ENCODE data around the gene ATG9A. TPM values are rescaled to one million over a fixed set of nuclear protein-coding genes. Genes with fewer than 3 reads are reported as not detected.

Gene ATG9A, protein sequence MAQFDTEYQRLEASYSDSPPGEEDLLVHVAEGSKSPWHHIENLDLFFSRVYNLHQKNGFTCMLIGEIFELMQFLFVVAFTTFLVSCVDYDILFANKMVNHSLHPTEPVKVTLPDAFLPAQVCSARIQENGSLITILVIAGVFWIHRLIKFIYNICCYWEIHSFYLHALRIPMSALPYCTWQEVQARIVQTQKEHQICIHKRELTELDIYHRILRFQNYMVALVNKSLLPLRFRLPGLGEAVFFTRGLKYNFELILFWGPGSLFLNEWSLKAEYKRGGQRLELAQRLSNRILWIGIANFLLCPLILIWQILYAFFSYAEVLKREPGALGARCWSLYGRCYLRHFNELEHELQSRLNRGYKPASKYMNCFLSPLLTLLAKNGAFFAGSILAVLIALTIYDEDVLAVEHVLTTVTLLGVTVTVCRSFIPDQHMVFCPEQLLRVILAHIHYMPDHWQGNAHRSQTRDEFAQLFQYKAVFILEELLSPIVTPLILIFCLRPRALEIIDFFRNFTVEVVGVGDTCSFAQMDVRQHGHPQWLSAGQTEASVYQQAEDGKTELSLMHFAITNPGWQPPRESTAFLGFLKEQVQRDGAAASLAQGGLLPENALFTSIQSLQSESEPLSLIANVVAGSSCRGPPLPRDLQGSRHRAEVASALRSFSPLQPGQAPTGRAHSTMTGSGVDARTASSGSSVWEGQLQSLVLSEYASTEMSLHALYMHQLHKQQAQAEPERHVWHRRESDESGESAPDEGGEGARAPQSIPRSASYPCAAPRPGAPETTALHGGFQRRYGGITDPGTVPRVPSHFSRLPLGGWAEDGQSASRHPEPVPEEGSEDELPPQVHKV
- 39.1 and 67.8 TPM in 2 replicates for total RNA-seq

DNA sequence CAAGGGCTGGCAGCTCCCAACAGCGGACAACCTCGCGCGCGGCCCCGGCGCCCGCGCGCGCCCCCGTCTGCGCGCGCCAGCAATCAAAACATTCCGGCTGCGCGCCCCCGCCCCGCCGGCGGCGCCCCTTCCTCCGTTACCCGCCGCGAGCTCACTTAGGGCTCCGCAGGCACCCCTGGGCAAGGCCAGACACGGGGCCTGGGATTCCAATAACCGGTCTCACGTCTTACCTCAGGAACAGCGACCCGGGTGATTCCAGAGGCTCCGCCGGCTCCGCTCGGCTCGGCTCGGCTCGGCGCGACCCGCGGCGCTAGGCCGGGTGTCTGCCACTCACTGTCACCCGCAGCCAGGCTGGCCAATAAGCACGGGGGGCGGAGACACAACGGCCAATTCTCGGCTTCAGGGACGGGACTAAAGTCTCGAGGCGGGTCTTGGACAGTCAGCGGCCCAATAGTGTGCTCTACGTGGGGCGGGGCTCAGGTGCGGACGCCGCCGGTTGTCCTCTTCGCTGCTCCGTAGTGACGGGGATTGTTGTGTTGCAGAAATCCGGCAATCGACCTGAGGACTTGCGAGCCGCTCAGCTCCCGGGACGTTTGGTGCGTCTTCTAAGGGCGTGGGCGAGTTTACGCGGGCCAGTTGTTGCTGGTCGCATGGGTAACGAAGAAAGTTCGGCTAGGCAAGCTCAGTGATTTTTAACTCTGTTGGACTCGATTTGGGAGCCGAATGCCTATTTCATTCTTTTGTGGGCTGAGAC is at the start of gene ATG9A, which contains the start of gene ANKZF1:
TSS of gene ATG9A (minus strand) at position 332 of the 754 bp plus-strand sequence. CDS start 1,612 bp downstream, outside the sequence.
TSS of gene ANKZF1 (plus strand) at position 502 of the 754 bp plus-strand sequence. CDS start 452 bp downstream, outside the sequence.

DNA sequence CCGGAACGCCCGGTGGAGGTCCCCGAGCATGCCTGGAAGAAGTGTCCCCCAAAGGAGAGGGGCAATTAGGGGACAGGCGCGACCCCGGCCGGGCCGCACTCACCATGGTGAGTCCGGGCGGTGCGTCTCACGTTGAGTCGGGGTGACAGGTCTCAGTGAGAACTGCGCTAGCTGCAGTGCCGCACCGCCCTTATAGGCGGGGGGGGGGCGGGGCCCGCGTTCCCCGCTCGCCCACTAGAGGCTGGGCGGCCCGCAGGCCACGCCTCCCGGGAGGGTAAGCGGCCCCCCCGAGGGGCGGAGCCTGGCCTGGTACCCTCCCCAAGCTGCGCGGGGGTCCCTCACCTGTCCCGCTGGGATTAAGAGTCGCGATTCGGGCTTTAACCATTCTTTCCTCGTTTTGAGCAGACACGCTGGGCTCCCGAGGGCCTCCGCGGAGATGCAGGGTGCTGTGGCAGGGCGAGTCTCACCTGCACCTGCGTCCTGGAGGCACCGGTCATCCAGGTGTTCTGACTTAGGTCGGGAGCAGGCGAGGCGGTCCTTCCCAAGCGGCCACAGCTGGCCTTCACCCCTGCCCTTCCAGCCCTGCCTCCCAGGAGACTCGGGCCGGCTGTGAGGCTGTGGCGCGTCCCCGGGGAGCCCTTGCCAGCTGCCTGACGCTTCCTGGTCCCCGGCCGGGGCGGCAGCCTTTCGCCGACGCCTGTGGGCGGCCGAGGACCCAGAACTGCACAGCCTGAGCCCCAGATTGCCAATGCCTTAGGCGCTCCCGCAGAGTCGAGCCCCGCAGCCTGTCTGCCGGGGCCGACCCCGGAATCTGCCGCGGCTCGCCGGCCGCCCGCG is 24.5 kb upstream of the ATG9A start, which contains the start of gene TUBA4A:
TSS of gene TUBA4A (minus strand) at position 166 of the 837 bp plus-strand sequence. CDS start at position 106, 60 bp downstream.

DNA sequence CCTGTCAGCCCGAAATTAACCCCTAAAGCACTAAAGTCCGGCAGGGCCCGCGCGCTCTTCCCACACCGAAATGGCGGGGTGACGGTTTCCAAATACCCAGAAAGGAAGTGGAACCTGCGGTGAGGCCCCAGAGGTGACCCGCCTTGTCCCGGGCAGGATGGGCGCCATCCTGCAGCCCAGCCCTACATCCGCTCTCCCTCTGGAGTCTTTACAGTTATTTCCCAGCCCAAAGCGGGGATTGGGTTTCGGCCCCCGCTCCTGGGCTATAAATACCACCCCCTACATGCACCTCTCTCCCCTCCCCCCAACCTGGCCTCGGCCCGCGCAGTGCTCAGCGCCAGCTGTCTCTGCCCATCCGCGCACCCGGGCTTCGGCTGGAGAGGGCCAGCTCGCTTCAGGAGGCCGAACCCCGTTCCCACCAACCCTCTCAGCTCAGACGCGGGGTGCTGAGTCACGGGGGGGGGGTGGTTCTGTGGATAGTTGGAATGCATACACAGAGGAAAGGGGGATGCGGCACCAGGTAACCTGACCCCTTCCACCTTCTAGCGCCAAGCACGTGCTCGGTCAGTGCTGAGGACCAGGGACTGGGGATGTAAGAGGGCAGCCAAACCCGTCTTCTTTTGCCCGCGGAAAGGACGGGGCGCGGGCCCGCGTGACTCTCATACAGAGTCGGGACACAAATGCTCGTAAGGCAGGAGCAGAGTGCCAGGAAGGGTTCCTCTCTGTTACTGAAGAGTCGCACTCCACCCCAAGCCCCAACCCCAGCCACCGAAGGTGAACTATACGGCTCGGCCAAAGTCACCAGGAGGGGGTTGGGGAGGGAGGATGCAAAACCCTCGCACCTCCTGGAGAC is 23.7 kb upstream of the ATG9A start, which contains the start of gene TUBA4B:
TSS of gene TUBA4B (plus strand) at position 344 of the 853 bp plus-strand sequence. CDS start at position 509, 165 bp downstream.

DNA sequence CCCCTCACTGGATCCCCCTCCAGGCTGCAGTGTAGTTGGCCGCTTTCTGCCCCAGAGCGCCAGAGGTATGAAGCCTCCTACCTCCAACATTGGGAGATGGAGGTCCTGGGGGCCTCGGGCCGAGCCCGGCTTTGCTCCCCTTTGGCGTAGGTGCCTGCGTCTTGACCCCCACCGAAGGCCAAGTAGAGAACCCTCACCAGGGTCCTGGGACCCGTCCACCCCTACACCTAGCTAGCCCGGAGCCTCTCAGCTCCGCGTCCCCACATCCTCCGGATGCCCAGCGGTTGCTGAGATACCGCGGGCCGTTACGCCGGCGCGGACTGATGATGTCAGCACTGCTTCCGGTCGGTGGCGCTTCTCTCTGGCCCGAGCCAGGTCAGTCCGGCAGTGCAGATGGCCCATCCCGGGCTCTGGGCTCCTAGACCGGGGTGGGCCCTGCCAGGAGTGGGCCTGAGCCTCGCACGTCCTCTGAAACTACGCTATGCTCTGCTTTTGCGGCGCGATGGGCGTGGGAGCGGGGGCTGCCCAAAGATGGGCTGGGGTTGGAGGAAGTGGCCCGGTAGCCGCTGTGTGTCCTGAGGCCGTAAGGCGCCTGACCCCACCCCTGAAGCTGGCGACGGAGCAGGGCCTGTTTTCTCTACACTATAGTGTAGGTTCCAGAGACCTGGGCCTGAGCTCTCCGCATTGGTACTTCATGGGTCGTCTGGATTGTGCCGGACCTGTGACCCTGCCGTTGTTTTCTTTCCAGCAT is 15.9 kb upstream of the ATG9A start, which contains the start of the genes GLB1L and STK16:
TSS of gene GLB1L (minus strand) at position 297 of the 751 bp plus-strand sequence. CDS start 1,871 bp downstream, outside the sequence.
TSS of gene STK16 (plus strand) at position 332 of the 751 bp plus-strand sequence. CDS start 521 bp downstream, outside the sequence.

DNA sequence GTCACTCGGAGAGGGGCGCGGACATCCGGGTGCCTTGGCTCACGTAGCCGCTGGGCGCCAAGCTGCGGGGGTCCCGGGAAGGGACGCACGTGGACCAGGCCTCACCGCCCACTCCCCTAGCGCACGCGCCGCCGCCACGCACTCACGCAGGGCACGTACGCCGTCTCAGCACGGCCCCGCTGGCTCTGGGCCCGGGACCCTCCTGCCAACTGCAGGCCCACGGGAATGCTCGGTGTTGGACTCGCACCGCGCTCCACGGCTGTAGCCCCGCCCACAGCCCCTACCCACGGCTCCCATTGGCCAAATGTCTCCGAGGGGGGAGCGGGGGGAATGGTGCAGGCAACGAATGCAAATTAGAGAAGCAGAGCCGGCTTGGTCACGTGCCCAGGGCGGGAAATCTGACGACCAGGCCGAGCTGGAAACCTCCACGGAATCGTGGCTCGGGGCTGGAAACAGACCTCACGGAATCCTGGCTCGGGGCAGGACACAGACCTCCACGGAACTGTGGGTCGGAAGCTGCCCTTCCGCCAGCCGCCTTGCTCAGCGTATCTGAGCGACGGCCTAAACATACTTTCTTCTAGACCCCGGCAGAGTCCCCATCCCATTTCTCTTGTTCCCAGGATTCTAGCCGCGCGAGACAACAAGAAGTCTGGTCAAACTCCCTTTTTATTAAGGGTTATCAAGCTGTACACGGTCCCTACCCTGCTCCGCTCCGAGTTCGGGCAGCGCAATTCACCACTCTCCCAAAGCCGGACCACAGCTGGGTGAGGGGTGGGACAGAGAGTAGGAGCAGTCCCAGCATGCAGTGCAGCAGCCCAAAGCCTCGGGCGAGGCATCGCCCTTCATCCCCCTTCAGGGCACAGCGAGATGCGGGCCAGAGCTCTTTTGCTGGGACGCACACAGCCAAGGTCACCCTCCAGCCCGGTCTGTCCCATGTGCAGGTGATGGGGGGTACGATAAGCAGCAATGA is 10.4 kb downstream of the ATG9A start, which contains the start of gene ABCB6:
TSS of gene ABCB6 (minus strand) at position 227 of the 970 bp plus-strand sequence. CDS start 285 bp downstream, outside the sequence.

DNA sequence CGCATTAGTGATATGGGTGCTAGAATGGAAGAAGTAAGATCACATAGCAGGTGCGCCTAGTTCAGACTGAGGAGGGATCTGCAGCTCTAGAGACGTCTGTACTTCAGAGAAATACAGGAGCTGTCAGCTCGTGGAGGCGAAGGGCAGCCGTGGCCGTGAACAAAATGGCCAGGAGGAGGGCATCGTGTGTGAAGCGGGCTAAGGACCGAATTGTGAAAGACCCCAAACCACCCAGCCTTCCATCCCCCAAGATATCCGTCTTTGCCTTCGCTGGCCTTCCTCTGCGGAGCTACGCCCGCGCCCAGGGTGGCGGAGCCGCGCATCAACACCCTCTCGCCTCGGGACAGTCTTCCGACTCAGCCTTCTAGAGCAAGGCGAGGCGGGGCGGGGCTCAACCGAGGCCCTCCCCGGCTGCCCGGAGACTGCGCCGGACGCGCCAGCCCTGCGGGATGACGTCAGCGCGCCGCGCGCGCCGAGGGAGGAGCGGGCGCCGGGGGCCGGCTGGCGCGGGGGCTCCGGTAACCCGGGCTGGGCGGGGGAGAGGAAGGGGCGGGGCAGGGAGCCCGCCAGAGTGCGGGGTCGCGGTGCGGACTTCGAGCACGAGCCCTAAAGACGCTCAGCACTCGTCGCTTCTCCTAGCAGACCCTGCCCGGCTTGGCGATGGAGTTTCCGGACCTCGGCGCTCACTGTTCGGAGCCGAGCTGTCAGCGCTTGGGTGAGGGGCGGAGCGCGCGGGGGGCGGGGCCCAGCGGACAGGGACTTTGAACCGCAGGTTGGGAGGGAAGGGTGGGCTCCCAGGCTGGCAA is 22.9 kb downstream of the ATG9A start, which contains the start of gene ZFAND2B:
TSS of gene ZFAND2B (plus strand) at position 455 of the 806 bp plus-strand sequence. CDS start at position 661, 206 bp downstream.

DNA sequence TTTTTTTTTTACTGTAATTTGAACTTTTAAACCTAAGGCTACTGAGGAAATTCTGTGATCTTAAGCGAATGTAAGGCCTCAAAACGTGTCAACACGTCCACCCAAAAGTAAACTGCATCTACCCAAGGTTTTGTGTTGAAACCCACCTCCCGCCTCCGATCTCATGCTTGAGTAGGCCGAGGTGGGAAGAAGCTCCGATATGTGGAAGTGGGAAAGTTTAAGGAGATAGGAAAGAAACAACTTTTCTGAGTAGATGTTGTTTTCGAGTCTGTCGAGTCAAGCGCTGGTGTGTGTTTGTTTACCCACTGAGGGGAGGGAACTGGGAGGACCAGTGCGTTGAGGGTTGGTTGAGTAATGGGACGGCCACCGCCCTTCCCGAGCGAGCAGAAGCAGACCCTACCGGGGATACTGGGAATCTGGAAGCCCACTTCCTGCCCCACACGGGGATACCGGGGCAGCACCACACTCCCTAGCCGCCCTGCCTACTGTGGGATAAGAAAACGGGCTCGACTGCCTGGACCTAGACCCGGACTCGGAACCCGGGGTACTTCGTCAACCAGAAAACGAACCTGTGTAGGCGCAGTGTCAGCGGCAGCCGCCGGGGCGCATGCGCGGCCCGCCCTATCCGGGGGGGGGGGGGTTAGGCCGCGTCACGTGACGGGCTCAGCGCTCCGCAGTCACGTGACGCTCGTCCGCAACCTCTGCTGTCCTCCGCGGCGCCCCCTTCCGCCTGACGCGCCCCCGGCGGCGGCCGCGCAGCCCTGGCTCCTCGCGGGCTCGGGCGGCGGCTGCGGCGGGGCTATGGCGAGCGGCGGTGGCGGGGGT is 51.7 kb downstream of the ATG9A start, which contains the start of gene RETREG2:
TSS of gene RETREG2 (plus strand) at position 724 of the 825 bp plus-strand sequence. CDS start at position 802, 78 bp downstream.

DNA sequence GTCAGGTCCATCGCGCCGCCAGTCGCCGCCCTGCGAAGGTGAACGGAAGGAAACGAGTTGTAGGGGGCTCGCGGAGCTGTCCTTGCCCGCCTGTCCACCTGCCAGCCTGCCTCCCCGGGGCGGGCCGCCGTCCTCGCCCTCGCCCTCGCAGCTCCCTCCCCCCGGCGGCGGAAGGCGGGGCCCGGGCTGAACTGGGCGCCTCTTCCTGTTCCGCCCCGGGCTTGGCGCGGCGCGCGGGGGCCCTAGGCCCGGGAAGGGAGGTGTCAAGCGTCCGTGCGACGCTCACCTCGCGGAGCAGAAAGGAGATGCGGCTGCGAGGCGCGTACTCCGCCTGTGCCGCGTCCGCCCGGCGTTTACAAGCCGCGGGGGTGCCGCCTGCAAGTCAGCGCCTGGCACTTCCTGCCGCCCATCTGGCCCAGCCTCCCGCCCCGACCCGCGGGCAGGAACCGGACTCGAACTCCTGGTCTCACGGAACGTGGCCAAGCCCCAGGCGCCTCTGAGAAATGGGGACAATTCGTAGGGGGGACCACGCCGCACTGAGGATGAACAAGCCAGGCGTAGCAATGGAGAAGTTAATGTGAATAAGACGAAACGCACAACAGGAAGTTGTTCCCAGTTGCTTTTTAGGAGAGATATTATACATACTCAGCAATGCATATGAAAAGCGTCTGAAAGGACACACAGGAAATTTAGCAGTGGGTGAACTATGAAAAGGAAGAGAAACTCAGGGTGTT is 52.5 kb downstream of the ATG9A start, which contains the start of gene CNPPD1:
TSS of gene CNPPD1 (minus strand) at position 108 of the 734 bp plus-strand sequence. CDS start at position 11, 97 bp downstream.

DNA sequence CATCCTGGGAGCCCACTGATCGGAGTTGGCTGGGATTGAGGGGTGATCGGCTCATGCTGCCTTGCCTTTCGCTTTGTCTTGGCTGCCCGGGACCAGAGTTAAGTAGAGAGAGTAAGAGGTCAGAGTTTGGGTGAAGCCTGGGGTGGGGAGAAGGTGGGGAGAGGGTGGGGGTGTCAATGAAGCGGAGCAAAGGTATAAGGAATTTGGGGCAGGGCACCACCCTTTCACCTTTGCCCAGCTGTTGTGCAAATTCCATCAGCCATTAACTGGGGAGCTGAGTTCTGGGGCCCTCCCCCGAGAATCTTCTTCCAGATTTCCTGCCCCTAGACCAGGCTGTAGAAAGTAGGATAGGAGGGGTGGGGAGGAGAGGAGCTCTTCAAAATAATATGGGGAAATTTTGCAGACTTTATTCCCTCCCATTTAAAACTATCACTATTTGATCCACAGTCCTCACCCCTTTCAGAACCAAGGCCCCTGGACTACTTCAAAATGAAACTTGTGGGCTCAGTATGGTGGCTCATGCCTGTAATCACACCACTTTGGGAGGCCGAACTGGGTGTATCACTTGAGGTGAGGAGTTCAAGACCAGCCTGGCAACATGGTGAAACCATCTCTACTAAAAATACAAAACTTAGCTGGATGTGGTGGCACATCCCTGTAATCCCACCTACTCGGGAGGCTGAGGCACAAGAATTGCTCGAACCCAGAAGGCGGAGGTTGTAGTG is 59.3 kb downstream of the ATG9A start, which contains the start of gene SLC23A3:
TSS of gene SLC23A3 (minus strand) at position 100 of the 725 bp plus-strand sequence. CDS start at position 55, 45 bp downstream.

